ENCODE measurements around the gene CAMK2A.

GRCh38 chr5:150175536-150175935 lies 114.0 kb downstream of the CAMK2A start:
- TF ChIP-seq POLR2A (IDR thresholded peaks at IDR 0.05) (no peak), POLR2AphosphoS5 (IDR thresholded peaks at IDR 0.05) (no peak)
- TF ChIP-seq, protein P1, sequence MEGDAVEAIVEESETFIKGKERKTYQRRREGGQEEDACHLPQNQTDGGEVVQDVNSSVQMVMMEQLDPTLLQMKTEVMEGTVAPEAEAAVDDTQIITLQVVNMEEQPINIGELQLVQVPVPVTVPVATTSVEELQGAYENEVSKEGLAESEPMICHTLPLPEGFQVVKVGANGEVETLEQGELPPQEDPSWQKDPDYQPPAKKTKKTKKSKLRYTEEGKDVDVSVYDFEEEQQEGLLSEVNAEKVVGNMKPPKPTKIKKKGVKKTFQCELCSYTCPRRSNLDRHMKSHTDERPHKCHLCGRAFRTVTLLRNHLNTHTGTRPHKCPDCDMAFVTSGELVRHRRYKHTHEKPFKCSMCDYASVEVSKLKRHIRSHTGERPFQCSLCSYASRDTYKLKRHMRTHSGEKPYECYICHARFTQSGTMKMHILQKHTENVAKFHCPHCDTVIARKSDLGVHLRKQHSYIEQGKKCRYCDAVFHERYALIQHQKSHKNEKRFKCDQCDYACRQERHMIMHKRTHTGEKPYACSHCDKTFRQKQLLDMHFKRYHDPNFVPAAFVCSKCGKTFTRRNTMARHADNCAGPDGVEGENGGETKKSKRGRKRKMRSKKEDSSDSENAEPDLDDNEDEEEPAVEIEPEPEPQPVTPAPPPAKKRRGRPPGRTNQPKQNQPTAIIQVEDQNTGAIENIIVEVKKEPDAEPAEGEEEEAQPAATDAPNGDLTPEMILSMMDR (IDR thresholded peaks at IDR 0.05 in 8 of 11, conservative IDR thresholded peaks at IDR 0.05 in 3 of 11), result peak in 5 of 11 experiments; percentile 30 to 50 (median 34)

All from spleen (tissue), 7 donors.